GDM1 (cell line): ENCODE data around the gene SLC22A23.

ENCODE experiments used
- DNase-seq: peaks from one replicate; lab custom pipeline; 2025; lab: John Stamatoyannopoulos, UW

Gene SLC22A23

DNA sequence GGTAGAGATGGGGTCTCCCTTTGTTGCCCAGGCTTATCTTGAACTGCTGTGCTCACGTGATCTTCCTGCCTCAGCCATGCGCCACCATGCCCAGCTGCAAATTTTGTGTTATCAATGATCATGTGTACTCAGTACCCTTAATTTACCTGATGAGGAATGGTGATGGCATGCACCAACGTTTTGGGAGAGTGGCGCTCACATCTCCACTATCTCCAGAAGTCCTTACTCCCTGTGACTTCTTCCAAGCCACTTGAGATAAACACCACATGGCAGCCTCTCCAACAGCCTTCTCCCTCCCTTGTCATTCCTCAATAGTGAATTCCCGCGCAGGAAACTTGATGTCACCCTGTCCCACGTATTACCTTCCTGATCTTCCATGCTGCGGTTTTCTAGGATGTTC is 140.0 kb downstream of the SLC22A23 start:
- no peak for DNase-seq

DNA sequence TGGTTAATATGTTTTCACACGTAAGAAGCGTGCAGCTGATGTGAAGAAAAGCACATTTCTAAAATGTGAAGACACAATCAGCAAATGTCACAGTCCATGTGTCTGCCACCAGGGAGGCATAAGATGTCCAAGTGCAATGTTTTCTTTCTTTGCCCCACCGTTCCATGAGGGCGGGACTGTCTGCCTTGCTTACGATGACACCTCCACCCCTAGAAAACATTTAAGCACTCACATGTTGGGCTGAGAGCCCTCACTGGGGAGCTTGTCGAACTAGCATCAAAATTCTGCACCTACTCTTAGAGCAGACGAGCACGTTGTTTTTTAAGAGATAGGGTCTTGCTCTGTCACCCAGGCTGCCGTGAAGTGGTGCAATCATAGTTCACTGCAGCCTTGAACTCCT is 140.5 kb downstream of the SLC22A23 start:
- no peak for DNase-seq

DNA sequence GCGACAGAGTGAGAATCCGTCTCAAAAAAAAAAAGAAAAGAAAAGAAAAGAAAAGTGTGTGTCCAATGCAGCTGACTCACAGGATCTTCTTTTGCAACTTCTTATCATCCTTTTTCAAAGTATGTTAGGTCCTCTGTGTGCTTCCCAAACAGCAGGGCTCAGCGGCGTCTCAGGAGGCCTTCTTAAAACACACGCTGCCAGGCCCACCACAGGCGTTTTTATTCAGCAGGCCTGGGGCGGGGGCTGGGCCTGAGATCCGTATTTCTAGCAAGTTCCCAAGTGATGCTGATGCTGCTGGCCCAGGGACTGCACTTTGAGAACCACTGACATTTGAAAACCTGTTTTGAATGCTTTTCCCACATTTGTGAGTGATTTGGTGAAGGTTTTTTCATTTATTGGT is 141.0 kb downstream of the SLC22A23 start:
- no peak for DNase-seq

DNA sequence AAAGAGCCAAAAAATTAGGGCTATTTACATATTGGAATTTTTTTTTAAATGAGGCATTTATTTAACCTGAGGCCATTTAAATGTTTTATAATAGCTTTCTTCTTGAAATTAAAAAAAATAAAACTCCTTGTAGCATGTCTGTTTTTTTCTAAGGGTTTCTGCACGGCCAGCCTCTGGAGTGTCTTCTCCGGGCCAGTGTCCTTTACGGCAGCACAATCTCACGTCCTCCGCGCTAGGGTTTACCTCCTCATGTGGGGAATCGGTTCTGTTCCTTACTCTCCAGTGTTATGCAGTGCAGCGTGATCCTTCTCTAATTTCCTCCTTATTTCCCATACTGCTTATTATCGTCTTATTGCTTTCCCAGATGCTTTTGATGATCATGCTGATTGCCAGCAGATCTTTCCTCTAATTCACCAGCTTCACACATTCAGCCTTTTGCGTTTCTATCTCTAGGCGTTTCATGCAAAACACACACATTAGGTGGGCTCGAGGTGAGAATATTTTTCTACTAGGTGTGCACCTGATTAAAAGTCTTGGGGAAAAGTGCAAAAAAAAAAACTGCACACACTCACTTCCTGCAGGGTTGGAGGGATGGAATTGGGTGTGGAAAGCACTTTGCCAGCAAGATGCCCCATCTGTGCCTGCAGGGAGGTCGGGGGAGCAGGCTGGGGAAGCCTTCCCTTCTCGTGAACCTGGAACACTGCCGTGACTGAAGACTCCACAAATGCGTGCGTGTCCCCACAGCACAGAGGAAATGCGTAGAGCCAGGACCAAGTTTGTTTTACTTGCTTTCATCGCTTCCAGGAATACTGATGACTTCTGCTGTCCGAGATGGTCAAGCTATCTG is 142.0 kb downstream of the SLC22A23 start:
- no peak for DNase-seq

DNA sequence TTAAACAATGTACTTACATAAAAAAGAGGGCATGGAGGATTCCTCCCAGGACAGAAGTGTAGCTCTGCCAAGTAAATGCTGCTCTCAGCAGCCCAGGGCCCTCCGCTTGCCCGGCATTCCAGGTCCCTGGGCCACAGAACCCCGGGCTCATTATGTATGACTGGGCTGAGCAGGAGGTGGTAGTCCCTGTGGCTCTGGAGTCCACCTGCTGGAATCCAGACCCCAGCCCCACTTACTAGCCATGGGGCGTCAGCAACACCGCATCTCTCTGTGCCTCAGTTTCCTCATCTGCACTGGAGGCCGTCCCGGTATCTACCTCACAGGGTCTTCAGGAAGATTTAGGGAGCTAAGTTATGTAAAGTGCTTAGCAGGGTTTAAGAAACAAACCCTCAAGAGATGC is 142.7 kb downstream of the SLC22A23 start:
- DNase-seq = no peak

DNA sequence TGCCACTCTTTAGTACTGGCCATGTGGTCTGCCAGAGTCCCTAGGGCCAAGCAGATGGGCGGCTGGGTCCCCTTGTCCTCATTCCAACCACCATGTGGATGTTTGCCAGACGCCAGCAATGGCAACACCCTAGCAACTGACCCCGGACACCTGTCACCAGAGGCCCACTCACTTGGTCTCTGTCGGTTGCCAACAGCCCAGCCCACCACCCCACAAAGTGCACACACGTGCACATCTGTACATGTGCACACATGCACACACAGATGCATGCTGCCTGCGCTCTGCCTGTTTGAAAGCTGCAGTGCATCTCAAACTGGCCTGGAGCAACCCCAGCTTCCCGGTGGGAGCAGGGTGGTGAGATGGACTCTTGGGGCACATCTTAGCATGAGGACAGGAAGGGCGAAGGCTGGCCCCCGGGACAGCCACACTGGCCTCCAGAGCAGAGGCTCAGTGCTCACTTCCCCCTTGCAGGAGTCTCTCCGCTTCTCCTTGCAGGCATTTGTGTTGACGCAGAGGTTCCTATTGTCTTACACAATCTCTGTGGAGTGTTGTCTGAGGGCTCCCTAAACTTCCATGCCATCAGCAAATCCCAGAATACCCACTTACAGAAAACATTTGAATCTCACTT is 144.1 kb downstream of the SLC22A23 start:
- no peak for DNase-seq

DNA sequence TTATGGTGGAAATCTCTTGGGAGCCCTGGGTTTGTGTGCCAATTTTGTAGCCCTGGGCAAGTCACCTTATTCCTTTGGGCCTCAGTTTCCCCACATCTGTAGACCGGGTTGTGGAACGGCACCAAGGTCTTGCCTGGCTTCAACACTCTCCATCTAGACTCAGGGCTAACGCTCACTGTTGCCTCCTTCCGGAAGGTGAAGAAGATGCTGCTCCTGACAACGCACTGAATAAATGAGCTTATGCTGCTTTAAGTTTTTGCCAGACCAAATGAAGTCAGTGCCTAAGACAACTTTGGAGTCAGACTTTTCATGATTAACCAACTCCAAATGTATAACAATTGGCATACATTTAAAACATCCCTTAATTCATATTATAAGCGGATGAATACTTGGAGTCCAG is 145.0 kb downstream of the SLC22A23 start:
- no peak for DNase-seq

DNA sequence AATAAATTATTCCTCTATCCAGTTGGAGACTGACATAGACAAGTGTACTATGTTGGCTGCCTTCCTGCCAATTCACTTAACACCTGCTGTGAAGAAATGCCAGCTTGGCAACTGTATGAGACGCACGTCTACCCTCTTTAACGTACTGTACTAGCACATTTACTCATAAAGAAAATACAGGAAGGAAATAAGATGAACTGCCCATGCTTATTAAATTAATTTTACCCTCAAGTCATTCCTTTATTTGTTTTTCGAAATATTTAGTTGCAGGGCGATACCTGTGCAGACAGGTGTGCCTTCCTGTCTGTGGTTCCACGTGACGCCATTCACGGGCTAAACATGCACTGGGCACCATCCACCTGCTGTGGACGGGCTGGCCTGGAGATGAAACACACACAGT is 146.1 kb downstream of the SLC22A23 start:
- no peak for DNase-seq

DNA sequence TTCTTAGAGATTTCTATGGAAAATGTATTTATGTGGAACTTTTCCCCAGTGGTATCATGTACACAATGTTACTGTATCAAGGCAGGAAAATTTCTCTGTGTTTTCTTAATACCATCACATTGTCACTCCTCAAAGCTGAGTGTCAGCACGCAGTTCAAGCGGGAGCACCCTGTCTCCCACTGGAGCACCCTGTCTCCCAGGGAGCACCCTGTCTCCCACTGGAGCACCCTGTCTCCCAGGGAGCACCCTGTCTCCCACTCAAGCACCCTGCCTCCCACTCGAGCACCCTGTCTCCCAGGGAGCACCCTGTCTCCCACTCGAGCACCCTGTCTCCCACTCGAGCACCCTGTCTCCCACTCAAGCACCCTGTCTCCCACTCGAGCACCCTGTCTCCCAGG is 146.8 kb downstream of the SLC22A23 start:
- DNase-seq = no peak

DNA sequence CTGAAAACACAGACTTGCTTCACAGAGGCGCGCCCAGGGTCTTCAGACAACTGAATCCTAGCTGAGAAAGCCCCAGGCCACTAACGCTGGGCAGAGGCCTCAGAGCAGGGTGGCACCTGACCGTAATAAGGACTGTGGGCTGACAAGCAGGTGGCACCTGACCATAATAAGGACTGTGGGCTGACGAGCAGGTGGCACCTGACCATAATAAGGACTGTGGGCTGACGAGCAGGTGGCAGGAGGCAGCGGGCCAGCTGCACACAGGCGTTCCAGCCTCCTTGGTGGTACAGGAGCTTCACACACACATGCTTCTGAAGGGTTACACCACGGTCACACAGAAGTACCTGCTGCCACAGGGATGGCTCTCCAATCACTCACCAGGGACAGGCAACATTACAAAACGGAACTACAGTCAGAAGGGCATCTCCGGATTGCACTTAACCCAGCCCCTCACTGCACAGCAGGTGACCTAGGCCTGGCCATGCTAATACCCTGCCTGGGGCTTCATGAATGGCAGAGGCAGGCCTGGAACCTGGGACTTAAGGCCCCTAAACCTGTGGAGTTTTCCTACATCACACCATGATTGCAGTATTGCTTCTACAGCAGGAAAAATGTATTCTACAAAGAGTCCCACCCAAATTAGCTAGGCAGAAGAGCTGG is 147.3 kb downstream of the SLC22A23 start:
- no peak for DNase-seq

DNA sequence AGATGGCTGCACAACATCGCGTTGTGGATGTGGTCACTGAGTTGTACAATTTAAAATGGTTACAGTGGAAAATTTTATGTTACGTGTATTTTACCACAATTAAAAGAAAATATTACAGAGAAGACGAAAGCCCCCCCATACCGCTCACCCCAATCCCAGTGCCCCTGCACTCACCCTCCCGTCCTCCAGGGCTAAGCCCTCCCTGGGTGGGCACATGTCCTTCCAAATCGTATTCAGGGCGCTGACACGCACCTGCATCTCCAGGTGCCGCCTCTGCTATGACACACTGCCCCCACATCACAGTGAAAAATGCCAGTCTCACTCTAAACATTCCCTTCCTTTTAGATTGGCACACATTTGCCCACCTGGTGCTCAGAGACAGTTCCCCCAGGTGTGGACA is 148.7 kb downstream of the SLC22A23 start:
- no peak for DNase-seq

DNA sequence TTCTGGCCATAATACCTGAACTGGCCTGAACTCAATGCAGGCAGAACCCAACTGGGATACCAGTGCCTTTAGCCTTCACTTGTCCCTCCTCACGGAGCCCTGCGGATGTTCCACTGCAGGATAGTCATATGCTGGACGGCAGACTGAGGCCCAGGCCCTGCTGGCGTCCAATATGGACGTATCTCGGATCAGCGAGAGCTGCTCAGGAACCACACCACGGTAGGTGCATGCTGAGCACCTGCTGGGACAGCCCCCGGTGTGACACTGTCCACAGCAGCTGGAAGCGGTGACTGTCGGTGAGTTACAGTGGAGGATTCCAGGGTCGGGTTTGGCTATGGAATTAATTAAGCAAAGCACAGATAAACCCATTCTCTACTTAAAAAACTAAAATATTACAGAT is 149.4 kb downstream of the SLC22A23 start:
- DNase-seq = no peak

DNA sequence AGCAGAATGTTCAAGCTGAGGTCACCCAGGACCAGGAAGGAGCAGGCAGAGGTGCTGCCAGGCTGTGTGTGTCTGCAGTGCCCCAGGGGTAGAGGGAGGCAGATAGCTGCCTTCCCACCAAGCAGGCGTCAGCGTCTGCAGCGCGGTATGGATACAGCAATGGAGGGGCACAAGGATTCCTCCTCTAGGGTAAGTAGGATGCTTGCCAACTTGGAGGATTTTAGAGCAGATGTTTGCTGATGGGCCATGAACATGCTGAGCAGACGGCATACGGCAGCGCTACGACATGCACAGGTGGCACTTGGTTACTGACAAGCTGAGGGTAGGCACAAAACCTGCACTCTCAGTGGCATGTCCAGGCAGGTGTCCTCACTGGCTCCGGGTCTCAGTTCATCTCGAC is 150.0 kb downstream of the SLC22A23 start:
- no peak for DNase-seq

DNA sequence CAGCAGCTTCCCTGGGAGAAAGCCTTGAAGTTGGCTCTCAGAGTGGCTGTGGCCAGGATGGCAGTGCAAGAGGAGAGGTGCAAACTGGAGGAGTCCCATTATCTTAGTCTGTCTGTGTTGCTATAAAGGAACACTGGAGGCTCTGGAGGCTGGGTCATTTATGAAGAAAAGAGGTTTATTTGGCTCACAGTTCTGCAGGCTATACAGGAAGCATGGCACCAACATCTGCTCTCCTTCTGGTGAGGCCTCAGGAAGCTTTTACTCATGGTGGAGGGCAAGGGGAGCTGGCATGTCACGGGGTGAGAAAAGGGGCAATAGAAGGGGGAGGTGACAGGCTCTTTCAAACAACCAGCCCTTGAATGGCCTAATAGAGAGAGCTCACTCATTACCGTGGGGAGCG is 151.0 kb downstream of the SLC22A23 start:
- no peak for DNase-seq

DNA sequence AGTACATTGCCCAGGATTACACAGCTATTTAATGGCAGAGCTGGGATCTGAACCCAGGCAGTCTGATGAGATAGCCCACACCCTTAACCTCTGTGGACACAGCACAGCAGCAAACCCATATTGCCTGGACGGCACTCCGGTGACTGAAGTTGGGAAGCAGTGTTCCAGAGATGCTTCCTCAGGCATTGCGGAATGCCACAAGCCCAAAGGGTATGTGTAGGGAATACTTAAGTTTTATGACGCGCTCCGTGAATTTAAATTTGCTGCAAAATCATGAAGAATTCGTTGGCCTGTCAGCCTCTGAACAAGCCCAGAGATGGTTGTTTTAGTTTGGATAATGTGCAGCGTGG is 151.7 kb downstream of the SLC22A23 start:
- DNase-seq = no peak

DNA sequence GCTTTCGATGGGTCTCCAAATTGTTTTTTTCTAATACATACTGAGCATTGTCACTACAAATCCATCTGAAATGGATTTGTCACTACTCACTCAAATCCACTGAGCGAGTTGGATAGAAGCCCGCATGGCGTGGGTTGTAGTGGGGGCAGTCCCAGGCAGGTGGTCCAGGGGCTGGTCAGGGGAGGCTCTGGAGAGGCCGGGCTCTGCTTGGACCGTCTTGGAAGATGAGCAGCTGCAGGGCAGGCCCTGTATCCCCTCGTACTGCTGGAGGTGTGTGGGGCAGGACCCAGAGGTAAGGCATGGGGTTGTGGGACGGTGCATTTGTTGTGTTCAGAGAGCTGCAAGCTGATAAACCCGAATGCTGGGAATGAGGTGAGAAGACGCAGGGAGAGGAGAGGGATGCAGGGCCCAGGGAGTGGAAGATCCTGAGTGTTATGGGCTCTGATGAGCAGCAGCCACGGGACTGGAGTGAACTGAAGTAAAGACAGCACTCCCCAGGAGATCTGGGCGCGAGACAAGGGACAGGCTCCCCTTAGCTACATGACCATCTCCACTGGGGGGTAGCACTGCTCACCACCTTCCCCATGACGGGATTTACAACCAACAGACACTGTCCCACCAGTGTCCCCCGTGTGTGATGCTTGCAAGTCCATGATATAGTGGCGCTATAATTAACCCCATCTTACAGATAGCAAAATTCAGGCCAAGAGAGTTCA is 152.2 kb downstream of the SLC22A23 start:
- no peak for DNase-seq

DNA sequence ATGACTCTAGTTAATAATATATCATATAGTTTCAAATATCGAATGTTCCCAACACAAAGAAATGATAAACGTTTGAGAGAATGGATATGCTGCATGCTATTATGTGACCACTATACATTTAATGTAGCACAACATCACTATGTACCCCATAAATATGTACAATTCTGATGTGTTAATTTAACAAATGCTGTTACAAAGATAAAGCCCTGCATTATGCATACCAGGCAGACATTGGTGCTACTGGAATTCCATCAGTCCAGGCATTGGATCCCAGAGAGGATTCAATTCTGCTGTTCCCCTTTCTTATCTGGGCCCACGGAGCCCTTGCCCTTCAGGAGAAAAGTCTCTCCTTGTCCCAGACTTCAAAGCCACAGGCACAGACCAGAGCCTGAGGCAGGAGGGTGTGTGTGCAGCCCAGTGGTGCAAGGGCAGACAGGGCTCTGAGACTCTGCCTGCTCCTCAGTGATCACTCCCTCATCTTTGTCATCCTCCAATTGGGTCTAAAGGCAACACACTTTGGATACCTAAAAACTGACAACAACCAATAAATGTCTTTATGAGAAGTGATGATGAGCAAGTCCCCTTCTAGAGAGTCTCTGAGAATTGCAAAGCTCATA is 152.9 kb downstream of the SLC22A23 start:
- no peak for DNase-seq

DNA sequence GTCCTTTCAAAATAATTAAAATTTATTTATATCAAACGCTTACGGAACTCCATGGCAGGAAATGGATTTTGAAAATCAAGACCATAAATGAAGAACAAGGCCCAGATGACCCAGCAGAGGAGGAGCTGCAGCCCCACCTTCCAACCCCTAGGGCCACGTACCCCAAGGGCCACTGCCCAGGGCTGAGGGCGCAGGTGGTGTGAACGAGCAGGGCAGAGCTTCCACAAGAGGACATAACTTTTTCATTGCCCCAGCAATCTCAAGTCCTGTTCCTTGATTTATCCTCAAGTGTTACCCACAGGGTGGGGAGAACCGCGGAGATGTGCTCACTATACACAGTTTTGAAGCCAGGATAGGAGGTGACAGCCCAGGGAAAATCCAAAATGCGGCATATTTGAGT is 155.3 kb downstream of the SLC22A23 start:
- DNase-seq = no peak

DNA sequence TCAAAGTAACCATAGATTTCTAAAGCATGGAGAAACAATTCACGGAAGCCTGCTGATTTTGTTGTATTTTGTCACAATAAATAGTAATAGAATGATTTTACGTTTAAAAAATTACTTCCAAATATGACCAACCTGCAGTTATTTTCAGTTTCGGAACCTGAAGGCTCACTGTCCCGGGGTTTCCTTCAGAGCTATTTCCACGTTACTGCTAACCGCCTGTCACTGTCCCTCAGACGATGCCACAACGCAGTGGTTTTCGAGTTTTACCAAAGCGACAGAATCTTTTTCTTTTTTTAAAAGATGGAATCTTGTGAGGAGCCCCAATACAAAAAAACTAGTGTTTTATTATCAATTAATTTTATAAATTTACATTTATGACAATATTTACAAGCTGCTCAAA is 157.6 kb downstream of the SLC22A23 start:
- DNase-seq = no peak

DNA sequence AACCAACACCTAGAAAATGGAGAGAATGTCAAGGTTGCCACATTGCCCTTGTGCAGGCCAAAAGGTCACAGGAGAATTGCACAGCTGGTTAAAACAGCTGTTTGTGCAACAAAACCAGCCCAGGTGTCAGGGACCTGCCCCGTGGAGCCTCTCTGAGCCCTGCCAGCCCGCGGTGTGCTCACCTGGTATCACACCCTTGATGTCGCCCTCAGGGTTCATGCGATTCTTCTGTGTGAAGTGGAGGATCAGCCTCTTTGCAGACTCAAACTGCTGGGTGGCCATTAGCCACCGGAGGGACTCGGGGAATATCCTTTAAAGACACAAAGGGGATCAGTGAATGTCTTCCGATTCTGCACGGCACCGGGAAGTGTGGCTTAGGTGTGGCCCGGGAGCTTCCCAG is 158.9 kb downstream of the SLC22A23 start:
- DNase-seq = no peak

DNA sequence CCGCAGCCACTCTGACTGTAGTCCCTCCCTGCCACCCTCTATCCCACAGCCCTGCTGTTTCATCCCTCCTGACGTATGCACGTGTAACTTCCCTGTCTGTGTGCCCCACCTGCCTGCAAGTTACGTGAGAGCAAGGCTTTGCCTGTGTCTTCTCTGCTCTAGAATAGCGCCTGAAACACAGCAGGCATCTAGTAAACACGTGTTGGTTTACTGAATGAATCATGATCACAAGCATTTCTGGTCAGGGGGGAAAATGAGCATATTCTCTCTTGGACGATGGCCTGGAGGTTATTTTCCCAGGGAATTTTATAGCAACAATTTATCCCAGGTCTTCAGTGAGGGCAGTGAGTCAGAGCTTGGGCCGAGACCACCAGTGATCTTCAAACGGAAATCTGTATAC is 159.8 kb downstream of the SLC22A23 start:
- DNase-seq = no peak

DNA sequence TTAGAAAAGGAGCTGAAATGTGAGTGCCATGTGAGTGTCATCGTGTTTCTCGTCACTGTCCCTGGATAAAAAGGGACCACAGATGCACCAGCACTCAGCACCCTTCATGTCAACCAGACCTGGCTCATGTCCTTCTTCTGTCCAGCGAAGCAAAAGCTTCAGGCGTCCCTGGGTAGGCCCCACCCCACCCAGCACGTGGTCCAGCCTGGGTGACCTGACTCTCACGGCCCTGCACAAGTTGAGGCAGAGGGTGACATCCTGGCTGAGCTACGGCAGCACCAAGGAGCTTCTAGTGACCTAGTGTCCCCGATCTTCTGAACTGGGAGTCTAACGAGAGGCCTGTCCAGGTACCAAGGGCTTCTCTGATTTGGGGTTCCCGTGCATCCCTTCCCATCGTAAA is 160.3 kb downstream of the SLC22A23 start:
- DNase-seq = no peak
